CD4-positive, alpha-beta T cell treated with Interleukin-1 beta for 1 hour (primary cell): ENCODE measurements around the gene SHD.

Experiments used
- DNase-seq, 2 donors: peaks; one replicate each; pipeline ENCODE4 v3.0.0-alpha.2; 2020 to 2022

Gene SHD

GRCh38 chr19:4328243-4328990 is 49.4 kb downstream of the SHD start:
- peak; percentile 95 to 96 for DNase-seq

GRCh38 chr19:4328991-4329681 is 50.1 kb downstream of the SHD start:
- DNase-seq = peak; percentile 27 to 36

- DNase-seq = no peak
Measured at GRCh38 chr19:4329858-4330257, 50.8 kb downstream of the SHD start.

GRCh38 chr19:4334929-4335570 is 56.0 kb downstream of the SHD start:
- no peak for DNase-seq

- DNase-seq = no peak
Measured at GRCh38 chr19:4337906-4338440, 58.9 kb downstream of the SHD start.

- DNase-seq = peak; percentile 25 to 29
Measured at GRCh38 chr19:4338441-4339355, 59.6 kb downstream of the SHD start, which contains the start of gene STAP2. STAP2 (minus strand) TSS chr19:4338827; CDS start chr19:4338753, 74 bp downstream.
